HG03045 (cell line): ENCODE measurements around the gene GTF2IRD1.

Experiments
- ATAC-seq: cut with Tn5 transposase; IDR thresholded peaks from one replicate; pipeline ENCODE4 v1.9.1; 2021; ENCODE audit warnings: mild to moderate bottlenecking, moderate library complexity; ENCODE audit not compliant: unreplicated experiment

The GTF2IRD1 gene

DNA sequence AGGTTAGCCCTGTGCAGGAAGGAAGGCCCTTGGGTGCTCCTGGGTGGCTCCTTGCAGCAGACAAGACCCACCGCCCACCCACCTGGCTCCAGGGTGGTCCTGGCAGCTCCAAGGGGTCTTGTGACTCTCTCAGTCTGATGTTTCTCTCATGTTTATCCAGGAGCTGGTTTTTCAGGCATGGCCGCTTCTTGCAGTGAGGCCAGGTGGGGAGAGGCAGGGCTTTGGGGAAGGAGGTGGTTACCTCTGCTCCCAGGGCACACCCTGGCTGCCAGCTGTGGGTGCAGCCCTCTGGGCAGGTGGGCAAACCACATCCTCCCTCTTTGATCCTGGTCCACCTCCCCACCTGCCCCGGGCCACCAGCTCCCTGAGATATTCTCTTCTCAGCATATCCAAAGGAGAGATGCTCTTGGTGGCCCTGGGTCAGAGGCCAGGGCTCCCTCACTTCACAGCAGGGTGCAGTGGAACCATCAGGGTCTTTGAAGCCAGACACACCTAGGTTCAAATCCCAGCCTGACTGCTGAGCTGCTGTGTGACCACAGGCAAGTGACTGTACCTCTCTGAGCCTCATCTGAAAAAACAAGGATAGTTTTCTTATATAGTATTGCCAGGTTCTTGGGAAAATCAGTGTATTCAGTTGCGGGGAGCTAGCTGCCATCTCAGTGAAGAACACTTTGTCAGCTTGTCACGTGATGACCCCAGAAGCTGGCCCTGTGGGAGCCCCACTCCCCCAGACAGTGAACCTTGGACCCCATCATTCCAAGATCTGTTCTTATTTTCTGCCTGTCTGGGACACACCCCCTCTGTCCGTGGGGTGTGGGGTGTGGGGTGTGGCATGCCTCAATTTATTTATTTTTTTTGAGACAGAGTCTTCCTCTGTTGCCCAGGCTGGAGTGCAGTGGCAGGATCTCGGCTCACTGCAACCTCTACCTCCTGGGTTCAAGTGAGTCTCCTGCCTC, 11.5 kb downstream of the GTF2IRD1 start:
- ATAC-seq: no peak

DNA sequence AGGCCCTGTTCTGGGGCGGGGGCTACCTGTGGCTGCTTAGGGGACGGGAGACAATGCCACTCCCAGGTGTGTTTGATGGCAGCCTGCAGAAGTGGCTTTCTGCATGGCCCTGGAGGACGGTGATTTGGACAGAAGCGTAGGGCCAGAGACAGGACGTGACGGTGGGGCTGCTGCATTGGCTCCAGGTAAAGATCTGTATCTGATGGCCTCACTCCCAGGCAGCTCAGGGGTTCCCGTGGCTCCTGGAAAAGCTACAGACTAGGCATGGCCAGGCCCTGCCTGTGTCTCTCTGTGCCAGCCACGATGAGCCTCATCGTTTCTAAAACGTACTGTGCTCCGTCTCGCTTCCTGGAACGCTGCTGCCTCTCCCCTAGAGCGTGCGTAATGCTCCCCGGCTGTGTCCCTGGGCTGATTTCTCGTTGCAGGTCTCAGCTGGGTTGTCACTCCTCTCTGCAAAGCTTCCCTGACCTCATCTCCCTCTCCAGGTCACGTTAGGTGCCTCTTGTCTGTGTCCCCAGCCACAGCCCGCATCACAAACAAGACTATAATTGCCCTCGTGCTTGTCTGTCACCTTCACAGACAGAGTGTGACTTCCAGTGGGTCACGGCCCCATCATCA, 12.6 kb downstream of the GTF2IRD1 start:
- no peak for ATAC-seq

DNA sequence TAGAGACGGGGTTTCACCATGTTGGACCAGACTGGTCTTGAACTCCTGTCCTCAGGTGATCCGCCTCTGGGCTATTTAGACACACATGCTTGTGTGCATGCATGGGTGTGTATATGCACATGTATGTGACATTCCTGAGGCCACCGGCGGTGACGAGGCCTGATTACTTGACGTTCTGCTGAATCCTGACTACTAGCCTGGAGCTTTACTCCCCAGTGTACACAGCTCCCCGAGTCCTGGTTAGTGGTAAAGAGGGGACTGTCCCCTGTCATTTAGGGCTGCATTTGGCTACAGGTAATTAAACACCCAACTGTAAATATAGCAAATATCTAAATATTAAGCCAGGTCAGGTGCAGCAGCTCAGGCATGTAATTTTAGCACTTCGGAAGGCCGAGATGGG, 14.2 kb downstream of the GTF2IRD1 start:
- ATAC-seq: no peak

DNA sequence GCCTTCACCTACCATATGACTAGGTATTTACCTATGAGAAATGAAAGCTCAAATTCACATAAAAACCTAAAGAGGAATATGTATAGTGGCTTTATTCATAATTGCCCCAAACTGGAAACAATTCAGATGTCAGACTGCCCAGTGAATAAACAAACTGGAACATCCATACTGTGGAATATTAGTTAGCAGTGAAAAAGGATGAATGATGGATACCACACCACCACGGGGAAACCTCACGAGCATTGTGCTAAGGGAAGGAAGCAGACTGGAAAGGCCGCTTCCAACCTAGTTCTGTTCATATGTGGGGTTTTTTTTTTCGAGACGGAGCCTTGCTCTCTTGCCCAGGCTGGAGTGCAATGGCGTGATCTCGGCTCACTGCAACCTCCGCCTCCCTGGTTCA, 16.8 kb downstream of the GTF2IRD1 start:
- ATAC-seq: no peak

- no peak for ATAC-seq
These were observed 19.4 kb downstream of the GTF2IRD1 start for GRCh38 chr7:74473116-74473515.

GRCh38 chr7:74474271-74474865, 20.7 kb downstream of the GTF2IRD1 start:
- ATAC-seq: no peak

DNA sequence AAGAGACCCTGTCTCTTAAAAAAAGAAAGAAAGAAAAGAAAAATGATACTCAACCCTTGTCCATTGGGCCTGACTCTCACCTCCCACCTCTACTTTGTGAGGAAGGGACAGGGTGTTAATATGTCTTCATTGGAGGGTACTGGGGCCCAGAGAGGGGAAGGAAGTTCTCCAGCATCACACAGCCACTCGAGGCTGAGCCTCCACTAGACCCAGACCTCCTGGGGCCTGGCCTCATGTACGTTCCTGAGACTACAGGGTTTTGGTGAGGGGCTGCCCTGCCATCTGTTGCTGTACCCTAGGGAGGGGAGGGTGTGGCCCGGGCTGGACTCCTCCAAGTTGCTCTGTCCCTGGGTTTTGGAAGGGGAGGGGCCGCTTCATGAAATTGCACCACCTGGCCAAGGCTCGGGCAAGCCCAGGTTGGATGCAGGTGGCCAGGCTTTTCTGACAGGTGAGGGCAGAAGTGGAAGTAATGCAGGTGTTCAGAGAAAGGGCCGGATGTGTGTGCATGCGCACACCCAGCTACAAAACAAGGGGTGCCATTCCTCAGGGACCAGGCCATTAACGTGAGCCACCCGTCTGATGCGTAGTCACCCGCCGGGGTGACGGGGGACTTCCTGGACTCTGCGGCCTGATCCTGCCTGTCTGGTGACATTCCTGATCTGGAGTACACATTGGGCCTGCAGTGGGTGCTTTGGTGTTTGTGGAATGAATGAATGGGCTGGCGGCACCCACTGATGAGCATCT, 21.7 kb downstream of the GTF2IRD1 start:
- ATAC-seq: no peak

DNA sequence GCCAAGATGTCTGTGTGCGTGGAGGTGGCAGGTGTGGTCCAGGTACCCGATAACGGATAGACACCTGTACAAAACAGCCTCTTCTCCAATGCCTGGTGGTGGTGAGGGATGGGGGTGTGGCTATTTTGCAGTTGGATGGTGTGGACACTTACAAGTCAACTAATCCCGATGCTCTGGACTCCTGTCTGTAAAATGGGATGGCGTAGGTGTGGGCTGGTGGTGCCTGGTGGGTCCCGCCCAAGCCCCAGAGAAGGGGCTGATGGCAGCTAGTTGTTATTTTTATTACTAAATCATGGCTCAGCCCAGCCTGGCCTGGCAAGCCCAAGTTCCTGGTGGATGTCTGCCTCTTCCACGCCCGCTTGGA, 22.3 kb downstream of the GTF2IRD1 start:
- ATAC-seq: no peak

GRCh38 chr7:74476626-74477025, 22.9 kb downstream of the GTF2IRD1 start:
- ATAC-seq: no peak

DNA sequence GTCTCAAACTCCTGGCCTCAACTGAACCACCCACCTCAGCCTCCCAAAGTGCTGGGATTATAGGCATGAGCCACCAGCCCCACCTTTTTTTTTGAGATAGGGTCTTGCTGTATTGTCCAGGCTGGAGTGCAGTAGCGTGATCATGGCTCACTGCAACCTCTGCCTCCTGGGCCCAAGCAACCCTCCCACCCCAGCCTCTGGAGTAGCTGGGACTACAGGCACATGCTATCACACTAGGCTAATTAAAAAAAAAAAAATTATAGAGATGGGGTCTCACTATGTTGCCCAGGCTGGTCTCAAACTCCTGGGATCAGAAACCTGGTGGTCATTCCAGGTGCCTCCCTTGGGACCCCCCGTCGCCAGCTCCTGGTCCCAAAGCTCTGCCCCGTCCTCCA, 25.0 kb downstream of the GTF2IRD1 start:
- no peak for ATAC-seq

DNA sequence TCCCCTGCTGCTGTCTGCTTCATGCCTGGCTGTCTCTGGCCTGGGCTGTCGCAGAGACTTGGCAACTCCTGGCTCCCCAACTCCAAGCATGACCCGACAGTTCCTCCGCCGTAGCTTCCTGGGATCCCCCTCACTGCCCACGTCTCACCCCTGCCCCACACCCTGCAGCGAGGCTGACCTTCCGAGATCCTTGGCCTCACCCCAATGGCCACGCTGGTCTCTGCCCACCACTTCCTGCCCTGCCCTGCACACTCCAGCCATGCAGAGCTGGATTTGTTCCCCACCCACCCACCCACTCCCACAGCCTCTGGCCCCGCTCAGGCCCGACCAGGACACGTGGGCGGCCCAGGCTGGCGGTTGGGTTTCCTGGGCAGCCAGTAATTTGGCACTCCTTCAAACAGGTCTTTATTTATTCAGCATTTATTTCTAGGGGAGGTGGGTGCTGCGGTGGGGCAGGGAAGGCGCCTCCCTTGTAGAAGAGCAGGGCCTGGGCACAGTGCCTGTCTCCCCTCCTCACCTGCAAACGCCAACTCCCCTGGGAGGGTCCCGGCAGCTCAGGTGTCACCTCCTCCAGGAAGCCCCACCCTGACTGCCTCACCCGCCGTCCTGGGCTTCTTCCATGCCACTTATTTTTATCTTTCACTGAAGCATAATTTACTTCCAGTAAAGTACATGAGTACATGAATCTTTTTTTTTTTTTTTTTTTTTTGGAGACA, 25.5 kb downstream of the GTF2IRD1 start:
- no peak for ATAC-seq

DNA sequence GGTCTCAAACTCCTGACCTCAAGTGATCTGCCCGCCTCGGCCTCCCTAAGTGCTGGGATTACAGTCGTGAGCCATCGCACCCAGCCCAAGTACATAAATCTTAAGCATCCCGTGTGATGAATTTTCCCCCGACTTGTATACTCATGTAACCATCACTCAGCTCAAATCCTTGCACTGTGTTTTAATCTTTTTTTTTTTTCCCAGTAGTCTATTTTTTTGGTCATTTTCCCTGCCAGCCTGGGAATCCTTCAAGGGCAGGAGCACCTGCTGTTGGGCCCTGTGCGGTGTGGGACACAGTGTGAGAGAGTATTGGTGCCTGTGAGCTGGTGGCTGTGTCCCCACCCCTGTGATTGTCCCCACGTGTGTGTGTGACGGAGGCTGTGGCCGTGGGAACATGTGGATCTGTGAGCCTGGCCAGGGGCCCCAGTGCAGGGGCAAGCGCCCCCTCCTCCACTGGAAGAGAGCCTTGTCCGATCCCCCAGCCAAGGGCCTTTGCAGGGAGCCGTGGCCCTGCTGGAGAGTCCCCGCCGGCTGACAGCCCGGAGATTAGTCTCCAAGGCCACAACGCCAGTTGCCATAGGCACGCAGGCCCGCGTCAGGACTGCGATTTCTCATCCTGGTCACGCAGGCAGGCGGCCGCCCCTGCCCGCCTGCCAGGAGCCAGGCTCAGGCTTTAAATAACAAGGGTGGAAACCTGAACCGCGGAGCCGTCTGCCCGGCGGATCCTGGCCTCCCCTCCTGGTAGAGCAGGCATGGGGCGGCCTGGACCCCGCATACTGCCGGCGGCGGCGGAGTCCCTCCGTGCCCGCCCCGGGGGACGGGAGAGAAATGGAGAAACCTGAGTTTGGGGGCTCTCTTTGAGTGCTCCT, 26.5 kb downstream of the GTF2IRD1 start:
- ATAC-seq: no peak

GRCh38 chr7:74480861-74481417, 27.2 kb downstream of the GTF2IRD1 start:
- no peak for ATAC-seq

GRCh38 chr7:74481458-74482196, 27.9 kb downstream of the GTF2IRD1 start:
- ATAC-seq: no peak

DNA sequence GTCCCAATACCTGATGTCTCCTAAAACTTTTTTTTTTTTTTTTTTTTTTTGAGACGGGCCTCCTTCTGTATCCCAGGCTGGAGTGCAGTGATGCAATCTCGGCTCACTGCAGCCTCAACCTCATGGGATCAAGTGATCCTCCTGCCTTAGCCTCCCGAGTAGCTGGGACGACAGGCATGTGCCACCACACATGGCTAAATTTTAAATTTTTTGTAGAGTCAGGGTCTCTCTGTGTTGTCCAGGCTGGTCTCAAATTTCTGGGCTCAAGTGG, 28.4 kb downstream of the GTF2IRD1 start:
- ATAC-seq: no peak

DNA sequence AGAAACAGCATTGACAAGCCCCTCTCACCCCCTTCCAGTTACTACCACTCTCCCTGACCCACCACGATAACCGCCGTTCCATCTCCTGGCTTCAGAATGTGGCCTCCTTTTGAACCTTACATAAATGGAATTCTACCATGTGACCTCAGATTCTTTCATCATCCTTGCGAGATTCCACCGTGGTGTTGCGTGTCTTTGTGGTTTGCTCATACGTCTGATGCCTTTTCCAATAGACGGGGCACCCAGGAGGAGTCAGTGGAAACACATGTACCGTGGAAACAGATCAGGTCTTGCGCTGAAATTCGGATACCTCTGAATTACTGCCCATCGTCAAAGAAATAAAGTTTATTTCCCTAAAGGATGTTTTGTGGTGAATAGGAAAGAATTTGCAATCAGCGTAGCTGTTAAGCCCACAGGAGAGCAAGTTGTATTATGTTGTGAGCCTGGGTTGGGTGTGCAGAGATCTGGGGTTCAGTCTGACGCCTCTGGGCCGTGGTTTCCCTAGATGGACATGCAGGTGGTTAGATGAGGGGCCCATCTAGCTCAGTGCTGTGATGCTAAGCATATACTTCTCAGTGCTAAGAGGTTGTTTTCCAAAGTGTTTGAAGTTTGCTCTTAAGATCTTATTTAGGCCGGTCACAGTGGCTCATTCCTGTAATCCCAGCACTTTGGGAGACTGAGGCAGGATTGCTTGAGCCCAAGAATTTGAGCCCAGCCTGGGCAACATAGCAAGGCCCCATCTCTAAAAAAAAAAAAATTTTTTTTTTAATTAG, 29.1 kb downstream of the GTF2IRD1 start:
- ATAC-seq: no peak

GRCh38 chr7:74483402-74484336, 30.0 kb downstream of the GTF2IRD1 start:
- no peak for ATAC-seq
